ENCODE results near the gene SNRPD2.
A peak's percentile ranks its signal among the peaks of the same experiment; 100 is the strongest.

Gene SNRPD2

GRCh38 chr19:45653634-45654033 is 38.1 kb downstream of the SNRPD2 start:
- DNase-seq = no peak

DNA sequence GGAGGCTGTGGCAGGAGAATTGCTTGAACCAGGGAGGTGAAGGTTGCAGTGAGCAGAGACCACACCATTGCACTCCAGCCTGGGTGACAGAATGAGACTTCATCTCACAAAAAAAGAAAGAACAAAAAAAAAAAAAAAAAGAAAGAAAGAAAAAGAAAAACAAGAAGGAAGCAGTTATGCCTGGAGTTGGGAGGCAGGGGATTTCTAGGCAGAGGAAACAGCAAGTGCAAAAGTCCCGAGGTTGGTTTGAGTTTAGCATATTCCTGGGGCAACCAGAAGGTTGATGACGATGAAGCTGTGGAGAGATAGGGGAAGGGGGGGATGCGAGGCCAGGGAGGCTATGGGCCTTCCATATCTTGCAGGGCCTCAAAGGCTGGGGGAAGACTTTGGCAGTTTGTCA is 41.0 kb downstream of the SNRPD2 start:
- no peak for DNase-seq

- DNase-seq = no peak
Measured at GRCh38 chr19:45646345-45646698, 45.4 kb downstream of the SNRPD2 start.

- DNase-seq = peak; percentile 71
Measured at GRCh38 chr19:45645631-45646344, 46.0 kb downstream of the SNRPD2 start.

GRCh38 chr19:45645068-45645630 is 46.6 kb downstream of the SNRPD2 start:
- DNase-seq = no peak

DNA sequence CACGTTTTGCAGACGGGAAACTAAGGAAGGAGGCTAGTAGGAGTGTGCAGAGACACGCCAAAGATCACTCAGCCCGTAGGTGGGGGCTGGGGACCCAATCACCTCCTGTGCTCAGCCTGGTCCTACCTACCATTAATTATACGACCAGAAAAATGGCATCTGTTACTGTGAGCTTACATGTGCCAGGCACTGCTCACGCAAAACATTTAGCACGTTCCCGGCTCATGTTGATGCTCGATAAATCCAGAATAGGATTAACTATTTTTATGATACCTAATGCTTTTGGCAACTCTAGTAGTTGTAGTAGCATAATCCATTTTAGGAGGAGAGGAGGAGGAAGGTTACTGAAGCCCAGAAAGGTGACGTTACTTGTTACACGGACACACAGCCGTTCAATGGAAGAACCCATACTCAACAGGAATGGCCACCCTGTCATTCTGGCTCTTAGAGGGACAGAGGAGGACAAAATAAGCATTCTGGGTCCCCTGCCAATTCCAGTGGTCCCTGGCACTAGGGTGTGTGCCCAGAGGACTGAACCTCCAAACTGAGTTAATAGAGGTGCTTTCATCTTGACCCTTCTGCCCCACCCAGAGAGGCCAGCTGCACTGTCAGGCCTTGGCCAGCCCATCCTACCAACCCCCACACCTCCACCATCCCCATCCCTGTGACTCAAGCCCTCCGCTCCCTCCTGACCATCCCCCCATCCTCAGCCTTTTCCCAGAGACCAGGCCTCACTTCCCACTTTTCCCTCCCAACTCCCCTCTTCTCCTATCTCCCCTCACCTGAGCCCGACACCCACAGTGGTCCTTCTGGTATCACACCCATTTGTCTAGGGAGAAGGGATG is 47.6 kb downstream of the SNRPD2 start:
- DNase-seq = peak in 1 of 2 donors; percentile 4

DNA sequence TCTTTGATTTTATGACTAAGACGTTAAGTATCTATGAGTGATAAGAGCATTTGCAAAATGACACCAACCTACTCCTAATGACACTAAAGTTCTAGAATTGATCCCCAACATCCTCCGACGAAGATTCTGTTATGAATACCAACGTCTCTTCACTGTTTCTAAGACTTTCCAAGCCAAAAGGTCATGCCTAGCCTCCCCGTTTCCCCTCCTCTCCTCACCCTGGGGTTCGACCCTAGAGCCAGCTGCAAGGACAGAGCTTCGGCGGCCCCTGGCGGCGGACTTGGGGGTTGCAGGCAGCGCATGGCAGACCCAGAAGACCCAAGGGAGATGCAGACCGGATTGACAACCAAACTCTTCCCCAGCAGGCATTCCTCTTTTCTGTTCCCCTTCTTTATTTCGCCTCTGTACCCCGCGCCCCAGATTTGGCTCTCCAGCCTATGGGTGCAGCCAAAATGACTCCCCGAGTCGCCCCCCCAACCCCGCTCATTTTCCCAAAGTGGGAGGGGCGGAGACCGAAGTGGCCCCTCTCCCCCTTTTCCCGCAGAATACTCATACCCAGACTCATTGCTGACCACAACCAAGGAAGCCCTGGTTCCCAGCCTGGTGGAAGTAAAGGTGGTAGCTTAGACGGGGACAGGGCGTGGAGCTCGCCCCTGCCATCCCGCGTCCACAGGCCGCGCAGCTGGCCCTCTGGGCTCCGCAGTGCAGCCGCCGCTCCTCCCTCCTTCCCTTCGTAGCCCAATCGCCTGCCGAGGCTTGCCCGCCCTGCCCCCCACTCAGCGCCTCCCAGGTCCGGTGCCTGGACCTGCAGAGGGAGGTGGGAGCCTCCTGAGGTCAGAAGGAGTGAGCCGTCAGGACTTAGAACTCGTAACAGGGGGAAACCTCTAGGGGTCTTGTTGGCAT is 48.5 kb downstream of the SNRPD2 start:
- peak; percentile 88 to 95 for DNase-seq

GRCh38 chr19:45641274-45642105 is 50.3 kb downstream of the SNRPD2 start:
- peak; percentile 53 to 58 for DNase-seq

- no peak for DNase-seq
Measured at GRCh38 chr19:45640849-45641273, 50.9 kb downstream of the SNRPD2 start.

DNA sequence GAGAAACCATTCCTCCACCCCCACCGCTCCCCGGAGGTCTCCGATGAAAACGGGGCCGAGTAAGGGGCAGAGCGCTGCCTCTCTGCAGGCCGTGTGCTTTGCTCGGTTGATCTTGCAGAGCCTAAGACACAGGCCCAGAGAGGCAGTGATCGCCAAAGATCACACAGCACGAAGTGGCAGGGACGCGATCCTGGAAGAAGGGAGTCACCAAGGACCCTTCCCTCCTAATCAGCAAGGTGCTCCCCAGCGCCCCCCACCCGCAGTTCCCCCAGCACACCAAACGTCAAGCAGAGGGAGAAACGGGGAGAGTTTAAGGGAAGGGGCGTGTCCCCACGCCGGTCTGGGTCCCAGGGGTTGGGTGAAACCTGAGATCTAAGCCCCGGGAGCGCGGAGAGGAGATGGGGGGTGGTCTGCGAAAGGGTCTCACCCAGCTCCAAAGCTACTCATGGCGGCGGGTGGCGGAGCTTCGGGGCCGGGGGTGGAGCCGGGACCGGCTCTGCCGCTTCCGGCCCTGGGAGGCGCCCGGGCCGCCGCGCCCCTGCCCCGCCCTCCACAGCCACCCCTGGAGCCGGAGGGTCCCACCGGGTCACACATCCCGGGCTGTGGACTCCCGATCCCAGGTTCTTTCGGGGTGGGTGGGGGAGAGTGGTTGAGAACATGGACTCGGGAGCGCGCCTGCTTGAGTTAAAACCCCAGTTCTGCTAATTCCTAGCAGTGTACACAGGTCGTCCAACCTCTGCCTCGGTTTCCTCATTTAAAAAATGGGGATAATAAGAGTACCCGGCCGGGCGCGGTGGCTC is 52.6 kb downstream of the SNRPD2 start, which contains the start of gene EML2:
EML2 (minus strand) TSS at position 468 of the 800 bp plus-strand sequence; CDS start at position 447, 21 bp downstream.
- DNase-seq = peak; percentile 44 to 55

GRCh38 chr19:45637890-45638667 is 53.7 kb downstream of the SNRPD2 start:
- DNase-seq = no peak
